ENCODE data around the gene HACD2. TPM values are rescaled to one million over a fixed set of nuclear protein-coding genes. Genes with fewer than 3 reads are reported as not detected.

Gene HACD2
- total RNA-seq, 1 experiment from 2014 or later = 43.0 TPM

DNA sequence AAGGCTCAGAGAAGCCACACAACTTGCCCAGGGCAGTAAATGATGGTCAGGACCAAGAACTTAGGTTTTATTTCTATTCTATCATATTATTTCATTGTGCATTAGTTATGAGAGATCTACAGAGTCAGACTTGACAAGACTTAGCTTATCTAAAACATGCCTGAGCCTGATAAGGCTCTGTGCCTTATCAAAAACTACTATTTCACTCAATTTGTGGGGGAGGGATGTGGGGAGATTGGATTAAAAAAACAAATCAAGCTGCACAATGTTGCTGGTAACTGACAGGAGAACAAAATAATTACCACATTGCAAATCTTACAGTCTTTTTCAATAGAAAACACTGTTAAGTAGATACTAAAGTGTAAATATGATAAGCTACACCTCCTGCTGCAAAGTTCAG is 16.0 kb downstream of the HACD2 start:
- no peaks in the 10 kb centered on the region for H3K9me3 ChIP-seq (ENCODE audit: control insufficient read depth in 1 of 2, insufficient read depth in 1 of 2, low read depth in 1 of 2, low read length in 2 of 2)
- no peaks in the 10 kb centered on the region for H3K4me1 ChIP-seq (ENCODE audit: control insufficient read depth in 1 of 2, insufficient read depth in 2 of 2, low read length in 2 of 2)
- intact Hi-C loops (cut with micrococcal nuclease) = no loop called here
- no TSS peak for BruUV-seq (replicated peaks)
- no peak overlapping the region for H3K4me2 ChIP-seq (ENCODE audit: low read length)
- ChIA-PET CTCF (no interaction called here), RAD21 (ENCODE audit: low non-redundant PET in 1 of 2, low total read pairs in 2 of 2, uncharacterized antibody in 2 of 2, unreplicated experiment in 2 of 2) (no interaction called here), POLR2A (interaction anchor here (0.9 kb wide), 1 partner anchor 33 kb away, joined by 3 read pairs; no protein-coding TSS in a partner anchor)
- H3K27ac ChIP-seq (ENCODE audit: low read depth, low read length) = no peak overlapping the region
- H3K4me3 ChIP-seq (replicated peaks in 1 of 2; ENCODE audit: low read depth in 1 of 2, low read length in 2 of 2) = no peak overlapping the region
- H3K9me2 ChIP-seq (ENCODE audit: insufficient read depth) = no peaks in the 10 kb centered on the region
- no peak overlapping the region for H2AFZ ChIP-seq (ENCODE audit: low read depth, low read length, poor library complexity, severe bottlenecking)
- H3K27me3 ChIP-seq (ENCODE audit: insufficient read depth, low read length) = no peaks in the 10 kb centered on the region
- no peak overlapping the region for H3K9ac ChIP-seq (ENCODE audit: low read length)
- no peaks in the 10 kb centered on the region; a peak in 2 of 4 replicates for H3K36me3 ChIP-seq (ENCODE audit: control insufficient read depth in 1 of 2, insufficient read depth in 2 of 2, low read length in 2 of 2)
- no peak for ATAC-seq
- no peak for DNase-seq (ENCODE audit: low read depth, low spot score)
- no peaks in the 10 kb centered on the region for H4K20me1 ChIP-seq (ENCODE audit: insufficient read depth)
- H3K79me2 ChIP-seq (ENCODE audit: insufficient read depth, low read length) = peaks cover 13% of the 10 kb centered on the region
- TF ChIP-seq, protein P1, sequence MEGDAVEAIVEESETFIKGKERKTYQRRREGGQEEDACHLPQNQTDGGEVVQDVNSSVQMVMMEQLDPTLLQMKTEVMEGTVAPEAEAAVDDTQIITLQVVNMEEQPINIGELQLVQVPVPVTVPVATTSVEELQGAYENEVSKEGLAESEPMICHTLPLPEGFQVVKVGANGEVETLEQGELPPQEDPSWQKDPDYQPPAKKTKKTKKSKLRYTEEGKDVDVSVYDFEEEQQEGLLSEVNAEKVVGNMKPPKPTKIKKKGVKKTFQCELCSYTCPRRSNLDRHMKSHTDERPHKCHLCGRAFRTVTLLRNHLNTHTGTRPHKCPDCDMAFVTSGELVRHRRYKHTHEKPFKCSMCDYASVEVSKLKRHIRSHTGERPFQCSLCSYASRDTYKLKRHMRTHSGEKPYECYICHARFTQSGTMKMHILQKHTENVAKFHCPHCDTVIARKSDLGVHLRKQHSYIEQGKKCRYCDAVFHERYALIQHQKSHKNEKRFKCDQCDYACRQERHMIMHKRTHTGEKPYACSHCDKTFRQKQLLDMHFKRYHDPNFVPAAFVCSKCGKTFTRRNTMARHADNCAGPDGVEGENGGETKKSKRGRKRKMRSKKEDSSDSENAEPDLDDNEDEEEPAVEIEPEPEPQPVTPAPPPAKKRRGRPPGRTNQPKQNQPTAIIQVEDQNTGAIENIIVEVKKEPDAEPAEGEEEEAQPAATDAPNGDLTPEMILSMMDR (IDR thresholded peaks at IDR 0.05 in 2 of 3, conservative IDR thresholded peaks at IDR 0.05 in 1 of 3; ENCODE audit: borderline replicate concordance in 1 of 3, insufficient read depth in 1 of 3, low read depth in 2 of 3, low read length in 2 of 3) = no peak
- no peak for TF ChIP-seq SRF (IDR thresholded peaks at IDR 0.05; ENCODE audit: low read depth)
- TF ChIP-seq ZFX (IDR thresholded peaks at IDR 0.05) = no peak
- no peak for TF ChIP-seq EZH2 (IDR thresholded peaks at IDR 0.05)
- no peak for TF ChIP-seq EGR1 (IDR thresholded peaks at IDR 0.05; ENCODE audit: low read depth)
- TF ChIP-seq SIN3A (IDR thresholded peaks at IDR 0.05; ENCODE audit: low read depth) = no peak
- no peak for TF ChIP-seq YY1 (IDR thresholded peaks at IDR 0.05; ENCODE audit: extremely low read depth, insufficient replicate concordance, low read depth, low read length)
- TF ChIP-seq CBX3 (IDR thresholded peaks at IDR 0.05; ENCODE audit: low read depth) = no peak
- no peak for TF ChIP-seq POLR2AphosphoS5 (IDR thresholded peaks at IDR 0.05; ENCODE audit: low read depth, low read length)
- TF ChIP-seq, protein P2, sequence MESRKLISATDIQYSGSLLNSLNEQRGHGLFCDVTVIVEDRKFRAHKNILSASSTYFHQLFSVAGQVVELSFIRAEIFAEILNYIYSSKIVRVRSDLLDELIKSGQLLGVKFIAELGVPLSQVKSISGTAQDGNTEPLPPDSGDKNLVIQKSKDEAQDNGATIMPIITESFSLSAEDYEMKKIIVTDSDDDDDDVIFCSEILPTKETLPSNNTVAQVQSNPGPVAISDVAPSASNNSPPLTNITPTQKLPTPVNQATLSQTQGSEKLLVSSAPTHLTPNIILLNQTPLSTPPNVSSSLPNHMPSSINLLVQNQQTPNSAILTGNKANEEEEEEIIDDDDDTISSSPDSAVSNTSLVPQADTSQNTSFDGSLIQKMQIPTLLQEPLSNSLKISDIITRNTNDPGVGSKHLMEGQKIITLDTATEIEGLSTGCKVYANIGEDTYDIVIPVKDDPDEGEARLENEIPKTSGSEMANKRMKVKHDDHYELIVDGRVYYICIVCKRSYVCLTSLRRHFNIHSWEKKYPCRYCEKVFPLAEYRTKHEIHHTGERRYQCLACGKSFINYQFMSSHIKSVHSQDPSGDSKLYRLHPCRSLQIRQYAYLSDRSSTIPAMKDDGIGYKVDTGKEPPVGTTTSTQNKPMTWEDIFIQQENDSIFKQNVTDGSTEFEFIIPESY (IDR thresholded peaks at IDR 0.05; ENCODE audit: extremely low read depth, insufficient replicate concordance, low read length) = no peak
- TF ChIP-seq RAD21 (IDR thresholded peaks at IDR 0.05; ENCODE audit: low read depth) = no peak

Data from HCT116 (cell line).